Activated naive CD8-positive, alpha-beta T cell treated with anti-CD3 and anti-CD28 coated beads, Interleukin-2, amount 50 U/mL, for 24 hours (primary cell): ENCODE results near the gene DLK1.

Source experiments
- ATAC-seq: fragments of 150-1000 bp; cut with Tn5 transposase; one replicate; pipeline ENCODE4 v1.10.0; 2021
- DNase-seq: peaks from one replicate; pipeline ENCODE4 v3.0.0; 2021
- H3K27ac Mint-ChIP-seq: one replicate; pipeline ENCODE4 v1.8.0; 2021; ENCODE audit warnings: mild to moderate bottlenecking, mixed read lengths
- H3K27me3 Mint-ChIP-seq: one replicate; pipeline ENCODE4 v1.8.0; 2021; ENCODE audit warnings: mixed read lengths
- H3K36me3 Mint-ChIP-seq: one replicate; pipeline ENCODE4 v1.8.0; 2021; ENCODE audit warnings: low read depth, mixed read lengths
- H3K4me1 Mint-ChIP-seq: one replicate; pipeline ENCODE4 v1.8.0; 2021; ENCODE audit warnings: mixed read lengths
- H3K4me3 Mint-ChIP-seq: one replicate; pipeline ENCODE4 v1.8.0; 2021; ENCODE audit warnings: mild to moderate bottlenecking, moderate library complexity, mixed read lengths
- H3K9me3 Mint-ChIP-seq: one replicate; pipeline ENCODE4 v1.8.0; 2021; ENCODE audit warnings: mixed read lengths

The DLK1 gene

GRCh38 chr14:100775831-100776591 lies 49.3 kb downstream of the DLK1 start:
- no peaks in the 10 kb centered on the region for H3K9me3 Mint-ChIP-seq
- DNase-seq: no peak
- no peak for ATAC-seq
- H3K4me3 Mint-ChIP-seq: no peak overlapping the region
- no peaks in the 10 kb centered on the region for H3K27me3 Mint-ChIP-seq
- H3K27ac Mint-ChIP-seq: no peak overlapping the region
- no peaks in the 10 kb centered on the region for H3K4me1 Mint-ChIP-seq
- no peaks in the 10 kb centered on the region for H3K36me3 Mint-ChIP-seq

GRCh38 chr14:100776681-100777365 lies 50.1 kb downstream of the DLK1 start:
- Mint-ChIP-seq H3K36me3 (no peaks in the 10 kb centered on the region), H3K4me1 (no peaks in the 10 kb centered on the region), H3K27me3 (no peaks in the 10 kb centered on the region), H3K9me3 (no peaks in the 10 kb centered on the region), H3K4me3 (no peak overlapping the region), H3K27ac (no peak overlapping the region)
- ATAC-seq (no peak), DNase-seq (no peak)

GRCh38 chr14:100777366-100777817 lies 50.7 kb downstream of the DLK1 start:
- Mint-ChIP-seq H3K36me3 (no peaks in the 10 kb centered on the region), H3K4me1 (no peaks in the 10 kb centered on the region), H3K27ac (no peak overlapping the region), H3K27me3 (no peaks in the 10 kb centered on the region), H3K4me3 (no peak overlapping the region), H3K9me3 (no peaks in the 10 kb centered on the region)
- no peak for ATAC-seq
- no peak for DNase-seq

GRCh38 chr14:100777818-100778525 lies 51.3 kb downstream of the DLK1 start:
- no peak for ATAC-seq
- no peaks in the 10 kb centered on the region for H3K9me3 Mint-ChIP-seq
- H3K4me3 Mint-ChIP-seq: no peak overlapping the region
- no peak for DNase-seq
- H3K27me3 Mint-ChIP-seq: no peaks in the 10 kb centered on the region
- H3K36me3 Mint-ChIP-seq: no peaks in the 10 kb centered on the region
- no peaks in the 10 kb centered on the region for H3K4me1 Mint-ChIP-seq
- H3K27ac Mint-ChIP-seq: no peak overlapping the region

GRCh38 chr14:100778526-100778882 lies 51.8 kb downstream of the DLK1 start:
- DNase-seq (no peak), ATAC-seq (no peak)
- Mint-ChIP-seq H3K4me3 (no peak overlapping the region), H3K4me1 (no peaks in the 10 kb centered on the region), H3K36me3 (no peaks in the 10 kb centered on the region), H3K27me3 (no peaks in the 10 kb centered on the region), H3K9me3 (no peaks in the 10 kb centered on the region), H3K27ac (no peak overlapping the region)

- H3K27me3 Mint-ChIP-seq: no peaks in the 10 kb centered on the region
- no peak for ATAC-seq
- DNase-seq: no peak
- no peak overlapping the region for H3K27ac Mint-ChIP-seq
- no peaks in the 10 kb centered on the region for H3K9me3 Mint-ChIP-seq
- H3K4me3 Mint-ChIP-seq: no peak overlapping the region
- no peaks in the 10 kb centered on the region for H3K4me1 Mint-ChIP-seq
- H3K36me3 Mint-ChIP-seq: no peaks in the 10 kb centered on the region
Measured at GRCh38 chr14:100778951-100779690, 52.4 kb downstream of the DLK1 start.

- Mint-ChIP-seq H3K4me1 (no peaks in the 10 kb centered on the region), H3K9me3 (no peaks in the 10 kb centered on the region), H3K27ac (no peak overlapping the region), H3K4me3 (no peak overlapping the region), H3K36me3 (no peaks in the 10 kb centered on the region), H3K27me3 (no peaks in the 10 kb centered on the region)
- DNase-seq (no peak), ATAC-seq (no peak)
Measured at GRCh38 chr14:100779691-100780080, 53.0 kb downstream of the DLK1 start.

GRCh38 chr14:100780246-100780645 lies 53.6 kb downstream of the DLK1 start:
- Mint-ChIP-seq H3K27me3 (no peaks in the 10 kb centered on the region), H3K4me3 (no peak overlapping the region), H3K9me3 (no peaks in the 10 kb centered on the region), H3K4me1 (no peaks in the 10 kb centered on the region), H3K27ac (no peak overlapping the region), H3K36me3 (no peaks in the 10 kb centered on the region)
- DNase-seq (no peak), ATAC-seq (no peak)

GRCh38 chr14:100780646-100781355 lies 54.1 kb downstream of the DLK1 start:
- DNase-seq: no peak
- H3K9me3 Mint-ChIP-seq: no peaks in the 10 kb centered on the region
- H3K4me1 Mint-ChIP-seq: no peaks in the 10 kb centered on the region
- no peaks in the 10 kb centered on the region for H3K36me3 Mint-ChIP-seq
- H3K27ac Mint-ChIP-seq: no peak overlapping the region
- no peak for ATAC-seq
- H3K27me3 Mint-ChIP-seq: no peaks in the 10 kb centered on the region
- no peak overlapping the region for H3K4me3 Mint-ChIP-seq

GRCh38 chr14:100781952-100782351 lies 55.3 kb downstream of the DLK1 start:
- Mint-ChIP-seq H3K27me3 (no peaks in the 10 kb centered on the region), H3K4me1 (no peaks in the 10 kb centered on the region), H3K9me3 (no peaks in the 10 kb centered on the region), H3K27ac (no peak overlapping the region), H3K4me3 (no peak overlapping the region), H3K36me3 (no peaks in the 10 kb centered on the region)
- DNase-seq (no peak), ATAC-seq (no peak)

GRCh38 chr14:100782516-100783320 lies 56.0 kb downstream of the DLK1 start:
- Mint-ChIP-seq H3K36me3 (no peaks in the 10 kb centered on the region), H3K4me3 (no peak overlapping the region), H3K9me3 (no peaks in the 10 kb centered on the region), H3K4me1 (no peaks in the 10 kb centered on the region), H3K27ac (no peak overlapping the region), H3K27me3 (no peaks in the 10 kb centered on the region)
- no peak for DNase-seq
- no peak for ATAC-seq

- H3K27me3 Mint-ChIP-seq: no peaks in the 10 kb centered on the region
- H3K36me3 Mint-ChIP-seq: no peaks in the 10 kb centered on the region
- H3K9me3 Mint-ChIP-seq: no peaks in the 10 kb centered on the region
- ATAC-seq (no peak), DNase-seq (no peak)
- H3K4me3 Mint-ChIP-seq: no peak overlapping the region
- H3K27ac Mint-ChIP-seq: no peak overlapping the region
- H3K4me1 Mint-ChIP-seq: no peaks in the 10 kb centered on the region
Measured at GRCh38 chr14:100783630-100784370, 57.1 kb downstream of the DLK1 start.
